Measurements from ENCODE around the gene SELENOO.

GRCh38 chr22:50200461-50201190, at the start of gene SELENOO:
- TF ChIP-seq POLR2A (IDR thresholded peaks at IDR 0.05) (peak; percentile 80), CTCF (IDR thresholded peaks at IDR 0.05) (no peak)
